Measurements from ENCODE around the gene PHF1.
"Not testable (repeated sequence)": the region's sequence is repeated elsewhere in the genome, so short reads cannot be mapped to it uniquely, and the experiment has no call there.

GRCh38 chr6:33371901-33372300 is 38.9 kb upstream of the PHF1 start:
- TF ChIP-seq CTCF (conservative IDR thresholded peaks at IDR 0.05 in 1 of 2, IDR thresholded peaks at IDR 0.05 in 1 of 2; ENCODE audit: extremely low read depth in 1 of 2, insufficient read depth in 1 of 2, low read depth in 1 of 2, low read length in 2 of 2); EZH2 (IDR thresholded peaks at IDR 0.05; ENCODE audit: borderline replicate concordance, low read length): not testable (repeated sequence)

Data from mammary epithelial cell (primary cell).